GM21447 (cell line): ENCODE results near the gene ZC3H12C.
A peak's percentile ranks its signal among the peaks of the same experiment; 100 is the strongest.

ENCODE experiments used
- ATAC-seq: cut with Tn5 transposase; IDR thresholded peaks from one replicate; pipeline ENCODE4 v1.9.1; 2021; ENCODE audit not compliant: unreplicated experiment

The ZC3H12C gene

DNA sequence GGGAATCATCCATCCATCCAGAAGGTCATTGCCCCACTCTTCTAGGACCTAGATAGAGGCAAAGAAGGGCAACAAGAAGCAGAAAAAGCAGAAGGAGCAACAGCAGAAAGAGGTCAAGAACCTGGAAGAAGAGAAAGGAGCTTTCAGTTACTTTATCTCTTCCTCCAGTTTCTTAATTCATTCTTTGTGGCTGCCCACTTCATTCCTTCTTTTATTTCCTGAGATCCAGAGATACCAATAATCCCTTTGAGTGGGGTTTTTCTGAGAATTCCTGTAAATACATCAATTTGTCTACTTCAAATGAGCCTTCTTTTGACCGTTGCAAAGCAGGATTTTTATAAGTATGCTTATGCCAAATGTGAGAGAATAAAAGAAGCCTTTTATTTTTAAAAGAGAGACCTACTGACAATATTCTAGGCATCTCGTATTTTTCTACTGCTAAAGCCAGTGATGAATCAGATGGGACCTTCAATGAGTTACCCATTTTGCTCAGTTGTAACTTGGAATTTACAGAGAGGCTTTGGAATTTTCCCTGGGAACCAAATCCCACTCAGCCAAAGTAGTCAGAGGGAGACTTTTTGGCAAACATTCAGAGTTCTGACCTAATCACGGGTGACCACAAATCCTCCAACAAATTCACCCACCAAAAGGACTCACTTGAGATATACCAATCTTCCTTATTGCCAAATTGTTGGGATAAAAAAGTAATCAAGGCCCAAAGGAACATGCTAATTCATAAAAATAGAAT is 54.9 kb downstream of the ZC3H12C start:
- ATAC-seq = no peak

DNA sequence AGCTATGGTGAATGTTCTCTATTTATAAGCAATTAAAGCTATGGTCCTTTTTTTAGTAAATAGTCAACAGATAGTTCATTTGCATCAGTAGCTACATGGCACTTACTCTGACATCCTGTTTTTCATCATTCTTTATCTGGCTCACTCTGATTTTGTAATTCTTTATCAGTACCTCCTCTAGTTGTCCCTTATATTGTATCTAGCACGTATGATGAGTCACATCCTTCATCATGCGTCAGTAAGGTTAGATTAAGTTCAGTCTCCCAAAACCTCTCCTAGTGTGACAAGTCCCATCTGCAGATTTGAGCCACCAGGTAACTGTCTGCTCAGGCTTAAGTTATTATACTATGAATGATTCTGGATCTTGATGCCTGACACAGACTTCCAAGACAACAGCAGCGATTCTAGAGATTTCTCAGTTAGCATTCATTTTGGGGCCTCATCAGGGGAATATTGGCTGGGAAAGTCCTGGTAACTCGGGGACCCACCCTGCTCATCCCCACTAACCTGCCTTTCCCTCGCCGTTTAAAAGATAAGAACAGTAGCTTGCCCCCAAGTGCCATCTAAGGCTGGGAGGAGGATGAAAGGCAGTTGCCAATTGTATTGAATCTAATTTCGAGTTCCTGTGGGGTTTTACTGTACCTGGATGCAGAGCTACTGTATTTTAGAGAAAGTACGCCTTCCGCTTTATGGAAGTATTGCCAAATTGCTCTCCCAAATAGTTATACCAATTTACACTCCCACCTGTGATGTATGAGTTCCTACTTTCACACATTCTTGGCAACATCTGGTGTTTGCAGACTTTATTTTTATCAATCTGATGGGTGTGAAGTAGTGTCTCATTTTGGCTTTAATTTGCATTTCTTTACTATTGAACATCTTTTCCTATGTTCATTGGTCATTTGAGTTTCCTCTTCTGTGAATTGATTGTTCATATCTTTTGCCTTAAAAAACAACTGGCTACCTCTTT is 55.9 kb downstream of the ZC3H12C start:
- ATAC-seq = no peak

DNA sequence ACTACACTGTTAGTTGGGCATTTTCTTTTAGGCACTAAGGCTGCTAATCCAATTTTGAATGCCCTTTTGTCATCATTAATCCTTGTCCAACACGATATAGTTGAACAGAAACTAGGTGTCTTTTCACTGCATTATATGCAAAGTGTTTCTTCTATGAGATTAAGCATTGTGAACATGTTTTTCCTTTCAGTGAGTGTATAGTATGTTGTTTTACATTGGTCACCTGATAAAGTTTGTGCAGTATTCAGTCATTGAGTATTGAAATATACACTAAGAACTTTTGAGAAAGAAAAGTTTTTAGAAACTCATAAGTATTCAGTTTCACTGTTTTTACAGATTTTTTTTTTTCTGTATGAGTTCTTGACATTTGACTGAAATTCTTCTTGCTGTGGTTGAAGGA is 59.0 kb downstream of the ZC3H12C start:
- no peak for ATAC-seq

DNA sequence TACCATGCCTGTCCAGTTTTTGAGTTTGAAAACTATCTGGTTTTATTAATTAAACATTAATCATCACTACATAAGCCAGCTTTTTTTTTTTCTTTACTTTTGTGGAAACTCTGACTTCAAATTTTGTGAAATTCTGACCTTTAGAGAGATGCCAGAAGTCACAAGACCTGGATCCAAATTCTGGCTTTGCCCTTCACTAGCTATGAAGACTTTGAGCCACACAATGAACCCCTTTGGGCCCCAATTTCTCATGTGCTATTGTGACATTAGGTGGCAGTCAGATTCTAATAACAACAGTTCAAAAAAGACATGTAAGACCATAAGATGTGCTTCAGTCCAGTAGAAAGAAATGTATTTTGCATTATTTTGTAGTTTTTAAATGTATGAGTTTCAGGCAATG is 60.3 kb downstream of the ZC3H12C start:
- ATAC-seq = no peak

DNA sequence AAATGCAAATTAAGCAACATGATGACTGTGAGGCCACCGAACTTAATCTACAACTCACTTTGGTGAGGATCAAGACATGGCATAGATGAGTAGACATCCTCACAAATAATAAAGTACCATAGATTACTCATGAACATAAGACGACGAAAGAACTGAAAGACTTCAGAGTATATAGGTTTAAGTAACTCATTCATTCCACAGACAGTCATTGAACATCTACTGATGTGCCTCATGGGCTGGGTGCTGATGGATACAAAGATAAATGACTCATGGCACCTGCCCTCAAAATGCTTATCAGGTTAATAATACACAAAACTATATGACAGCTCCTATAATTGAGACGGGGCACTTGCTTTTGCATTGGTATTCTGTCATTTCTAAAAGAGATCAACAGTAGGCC is 63.3 kb downstream of the ZC3H12C start:
- ATAC-seq = no peak

DNA sequence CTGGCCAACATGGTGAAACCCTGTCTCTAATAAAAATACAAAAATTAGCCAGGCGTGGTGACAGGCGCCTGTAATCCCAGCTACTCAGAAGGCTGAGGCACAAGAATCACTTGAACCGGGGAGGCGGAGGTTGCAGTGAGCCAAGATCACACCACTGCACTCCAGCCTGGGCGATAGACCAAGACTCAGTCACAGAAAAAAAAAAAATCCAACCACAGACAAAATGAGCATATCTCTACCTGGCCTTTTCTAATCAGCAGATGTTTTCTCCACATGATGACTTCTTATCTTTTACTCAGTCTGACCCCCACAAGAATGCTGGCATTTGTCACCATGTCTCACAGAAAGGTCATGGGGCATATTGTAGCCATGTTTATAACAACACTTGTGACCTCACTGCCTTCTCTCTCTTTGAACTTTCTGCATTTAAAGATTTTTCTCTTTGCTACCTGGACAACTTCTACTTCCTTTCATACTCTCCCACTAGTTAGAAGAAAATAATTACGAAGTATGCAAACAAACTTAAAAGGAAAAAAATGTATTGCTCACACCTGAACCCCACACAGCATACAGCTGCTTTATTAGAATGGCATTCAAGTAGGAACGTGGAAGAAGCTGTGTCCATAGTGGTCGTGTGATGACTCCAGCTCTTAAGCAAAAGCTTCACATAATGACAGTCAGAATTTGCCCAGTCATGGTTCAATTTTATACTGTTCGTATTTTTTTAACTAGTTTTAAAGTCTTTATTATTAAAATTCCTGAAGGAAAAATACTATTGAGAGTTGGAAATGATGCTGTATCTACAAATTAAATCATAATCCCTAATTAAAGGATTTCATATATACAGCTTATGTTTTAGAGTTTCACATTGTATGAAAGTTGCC is 65.4 kb downstream of the ZC3H12C start:
- ATAC-seq = no peak

DNA sequence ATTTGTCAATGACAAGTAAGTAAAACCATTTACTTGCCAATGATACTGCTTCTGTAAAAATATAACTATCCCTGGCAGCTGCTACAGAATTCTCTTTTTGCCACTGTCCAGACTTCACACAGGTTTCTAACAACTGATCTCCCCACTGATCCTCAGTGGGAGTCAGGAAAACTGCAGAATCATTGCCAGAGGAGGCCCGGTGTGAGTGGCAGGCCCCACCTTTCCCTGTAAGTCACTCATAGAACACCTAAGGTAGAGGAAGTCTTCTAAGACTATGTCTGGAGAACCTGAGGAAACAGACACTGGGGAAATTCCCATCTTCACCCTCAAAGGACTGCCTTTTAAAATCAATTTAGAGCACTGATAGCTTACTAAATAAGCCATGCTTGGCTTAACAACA is 66.3 kb downstream of the ZC3H12C start:
- no peak for ATAC-seq

DNA sequence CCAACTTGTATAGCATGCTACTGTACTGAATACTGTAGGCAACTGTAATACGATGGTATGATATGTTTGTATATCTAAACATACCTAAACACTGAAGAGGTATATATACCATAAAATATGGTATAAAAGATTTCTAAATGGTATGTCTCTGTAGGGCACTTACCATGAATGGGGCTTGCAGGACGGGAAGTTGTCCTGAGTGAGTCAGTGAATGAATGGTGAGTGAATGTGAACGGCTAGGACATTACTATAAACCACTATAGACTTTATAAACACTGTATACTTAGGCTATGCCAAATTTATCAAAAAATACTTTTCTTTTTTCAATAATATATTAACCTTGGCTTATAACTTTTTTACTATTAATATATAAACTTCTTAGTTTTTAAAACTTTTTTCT is 66.8 kb downstream of the ZC3H12C start:
- no peak for ATAC-seq

DNA sequence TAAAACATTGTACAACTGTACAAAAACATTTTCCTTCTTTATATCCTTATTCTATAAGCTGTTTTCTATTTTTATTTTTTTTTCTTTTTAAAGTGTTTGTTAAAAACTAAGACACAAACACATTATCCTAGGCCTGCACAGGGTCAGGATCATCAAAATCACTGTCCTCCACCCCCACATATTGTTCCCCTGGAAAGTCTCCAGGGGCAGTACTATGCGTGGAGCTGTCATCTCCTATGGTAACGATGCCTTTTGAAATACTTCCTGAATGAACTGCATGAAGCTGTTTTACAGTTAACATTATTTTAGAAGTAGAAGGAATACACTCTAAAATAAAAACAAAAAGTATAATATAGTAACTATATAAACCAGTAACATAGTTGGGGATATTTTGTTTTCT is 67.2 kb downstream of the ZC3H12C start:
- no peak for ATAC-seq

DNA sequence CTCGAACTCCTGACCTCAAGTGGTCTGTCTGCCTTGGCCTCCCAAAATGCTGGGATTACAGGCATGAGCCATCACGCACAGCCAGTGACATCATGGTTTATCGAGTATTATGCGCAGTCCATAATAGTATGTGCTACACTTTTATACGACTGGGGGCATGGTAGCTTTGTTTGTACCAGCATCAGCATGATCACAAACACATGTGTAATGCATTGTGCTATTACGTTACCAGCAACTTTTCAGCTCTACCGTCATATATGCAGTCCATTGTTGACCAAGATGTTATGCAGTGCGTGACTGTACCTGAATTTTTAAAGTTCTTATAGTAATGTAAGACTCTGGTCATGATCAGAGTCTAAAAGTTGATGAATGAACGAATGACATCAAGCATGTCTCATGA is 67.9 kb downstream of the ZC3H12C start:
- no peak for ATAC-seq

DNA sequence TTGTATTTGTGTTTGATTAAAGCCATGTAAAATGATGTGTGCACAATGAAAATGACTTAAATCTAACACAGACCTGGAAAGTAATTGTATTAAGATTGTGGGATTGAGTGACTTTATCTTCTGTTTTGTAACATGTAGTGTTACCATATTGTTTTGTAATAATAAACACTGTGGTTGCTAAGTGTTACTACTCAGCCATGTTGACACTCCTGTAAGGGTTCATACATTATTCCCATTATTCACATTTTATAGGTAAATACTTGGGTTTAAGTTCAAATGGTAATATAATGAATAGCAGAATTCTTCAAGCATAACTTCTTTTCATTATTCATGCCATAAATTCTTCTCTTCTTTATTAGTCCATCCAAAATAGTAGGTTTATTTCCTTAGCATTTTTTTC is 69.0 kb downstream of the ZC3H12C start:
- ATAC-seq = no peak

DNA sequence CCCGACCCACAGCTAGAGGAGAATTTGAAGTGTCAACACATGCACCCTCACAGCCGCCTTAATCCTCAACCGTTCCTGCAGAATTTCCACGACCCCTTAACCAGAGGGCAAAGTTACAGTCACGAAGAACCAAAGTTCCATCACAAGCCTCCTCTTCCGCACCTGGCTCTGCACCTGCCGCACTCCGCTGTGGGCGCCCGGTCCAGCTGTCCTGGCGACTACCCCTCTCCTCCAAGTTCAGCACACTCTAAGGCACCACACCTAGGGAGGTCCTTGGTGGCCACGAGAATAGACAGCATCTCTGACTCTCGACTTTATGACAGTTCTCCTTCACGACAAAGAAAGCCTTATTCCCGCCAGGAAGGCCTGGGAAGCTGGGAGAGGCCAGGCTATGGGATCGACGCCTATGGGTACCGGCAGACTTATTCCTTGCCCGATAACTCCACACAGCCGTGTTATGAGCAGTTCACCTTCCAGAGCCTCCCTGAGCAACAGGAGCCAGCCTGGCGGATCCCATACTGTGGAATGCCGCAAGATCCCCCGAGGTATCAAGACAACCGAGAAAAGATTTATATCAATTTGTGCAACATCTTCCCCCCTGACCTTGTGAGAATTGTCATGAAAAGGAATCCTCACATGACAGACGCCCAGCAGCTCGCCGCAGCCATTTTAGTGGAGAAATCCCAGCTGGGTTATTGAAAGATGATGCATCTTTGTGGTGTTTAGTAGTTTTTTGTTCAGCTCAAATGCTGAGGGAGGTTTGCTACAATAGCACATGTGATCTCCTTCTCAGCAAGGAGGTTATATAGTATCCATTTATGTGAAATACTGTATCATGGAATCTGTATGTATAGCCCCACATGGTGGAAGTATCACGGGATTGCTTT is 72.1 kb downstream of the ZC3H12C start:
- no peak for ATAC-seq

DNA sequence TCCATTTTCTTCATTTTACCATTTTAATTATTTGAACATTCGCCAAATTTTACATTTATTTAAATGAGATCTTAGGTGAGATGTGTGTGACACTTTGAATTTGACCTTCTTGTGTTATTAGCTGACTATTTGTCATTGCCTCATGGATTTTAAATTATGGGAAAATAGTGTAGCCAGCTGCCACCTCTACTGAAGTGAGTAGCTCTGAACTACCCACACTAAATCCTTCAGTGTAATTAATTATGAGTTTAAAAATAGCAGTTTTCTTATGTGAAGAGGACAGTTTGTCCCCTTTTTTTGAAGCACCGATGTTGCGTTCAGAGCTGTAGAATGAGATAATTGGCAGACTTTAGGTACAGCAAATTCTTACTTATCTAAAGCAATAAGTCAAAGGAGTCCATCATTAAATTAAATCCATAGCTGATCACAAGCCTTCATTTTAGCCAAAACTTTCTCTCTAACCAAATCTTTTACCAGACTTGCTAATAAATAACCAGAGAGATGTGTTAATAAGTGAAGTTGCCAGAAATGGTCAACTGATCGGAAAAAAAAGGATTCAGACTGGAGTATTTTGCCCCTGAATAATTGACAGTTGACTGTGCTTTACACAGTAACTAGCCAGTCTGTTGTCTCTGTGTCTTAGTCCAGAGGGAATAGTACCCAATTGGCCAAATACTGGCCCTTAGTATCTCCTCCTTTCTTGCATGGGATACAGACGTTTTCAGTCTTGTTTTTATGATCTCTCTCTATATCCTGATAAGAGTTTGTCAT is 75.0 kb downstream of the ZC3H12C start:
- ATAC-seq = no peak

DNA sequence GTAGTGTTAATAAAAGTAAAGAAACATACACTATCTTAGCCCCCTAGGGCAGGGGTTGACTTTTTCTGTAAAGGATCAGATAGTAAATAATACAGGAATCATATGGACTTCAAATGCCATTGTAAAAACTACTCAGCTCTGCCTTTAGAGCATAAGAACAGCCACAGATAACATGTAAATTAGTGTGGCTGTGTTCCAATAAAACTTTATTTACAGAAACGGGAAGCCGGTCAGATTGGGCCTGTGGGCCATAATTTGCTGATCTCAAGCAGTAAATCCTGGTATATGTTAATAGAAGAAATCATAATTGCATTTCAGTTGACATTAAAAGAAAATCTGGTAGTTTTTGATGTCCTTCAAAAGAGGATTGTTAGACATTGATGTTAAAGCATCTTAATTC is 76.5 kb downstream of the ZC3H12C start:
- no peak for ATAC-seq

DNA sequence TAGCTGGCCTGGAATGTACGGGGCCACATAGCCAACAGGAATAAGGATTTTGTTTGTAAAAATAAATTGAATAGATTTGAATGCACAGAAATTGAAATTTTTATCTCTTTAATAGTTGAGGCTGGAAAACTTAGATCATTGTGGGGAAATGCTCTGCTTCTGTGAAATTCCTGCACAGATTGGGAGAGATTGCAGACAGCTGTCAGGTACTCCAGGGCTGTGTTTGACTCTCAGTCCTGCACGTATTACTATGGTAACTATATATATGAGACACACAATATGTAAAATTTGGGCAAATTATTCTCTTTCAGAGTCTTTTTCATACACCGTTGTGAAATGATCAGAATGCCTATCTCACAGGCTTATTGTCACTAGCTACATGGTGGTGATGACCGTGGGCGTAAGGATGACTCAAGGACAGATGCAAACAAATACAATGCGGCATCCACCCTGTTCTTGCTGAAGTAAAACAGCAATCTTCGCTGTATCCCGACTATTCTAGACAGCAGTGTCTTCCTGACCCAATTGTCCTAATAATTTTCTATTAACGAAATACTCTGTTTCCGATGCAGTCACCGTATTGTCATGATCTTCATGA is 79.4 kb downstream of the ZC3H12C start:
- ATAC-seq = no peak

DNA sequence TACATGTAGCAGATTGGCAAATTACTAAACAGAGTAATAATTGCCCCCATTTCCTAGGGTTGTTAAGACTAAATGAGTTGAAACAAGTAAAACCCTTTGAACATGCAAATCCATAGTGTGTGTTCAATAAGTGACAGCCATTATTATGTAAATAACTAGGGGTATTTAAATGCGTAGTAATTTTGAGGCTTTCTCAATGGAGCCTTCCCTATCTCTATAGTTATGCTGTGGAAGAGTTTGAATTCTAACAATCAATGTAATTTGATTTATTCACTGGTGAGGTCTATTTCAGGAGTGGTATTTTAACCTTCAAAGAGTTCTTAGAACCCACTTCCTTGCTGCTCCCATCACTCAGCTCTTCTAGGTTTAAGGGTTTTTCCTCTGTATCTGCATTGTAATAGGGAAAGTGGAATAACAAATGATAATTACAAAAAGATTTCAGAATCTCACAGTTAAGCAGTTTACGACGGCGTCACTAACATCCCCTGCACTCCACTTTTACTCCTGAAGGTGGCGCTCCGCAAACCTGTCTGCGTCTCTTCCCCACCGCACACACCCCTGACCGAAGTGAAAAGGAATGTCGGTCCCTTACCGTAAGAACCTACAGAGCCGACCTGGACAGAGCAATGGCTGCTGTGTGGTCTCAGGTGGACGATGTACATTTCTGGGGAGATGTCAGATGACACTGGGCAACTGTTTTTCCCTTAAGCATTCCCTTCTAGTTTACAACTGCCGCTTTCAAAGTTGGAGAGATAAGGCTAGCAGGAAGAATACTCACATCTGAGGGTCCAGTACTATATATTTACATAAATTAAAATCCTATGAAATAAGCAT is 80.8 kb downstream of the ZC3H12C start:
- ATAC-seq = peak; percentile 74

DNA sequence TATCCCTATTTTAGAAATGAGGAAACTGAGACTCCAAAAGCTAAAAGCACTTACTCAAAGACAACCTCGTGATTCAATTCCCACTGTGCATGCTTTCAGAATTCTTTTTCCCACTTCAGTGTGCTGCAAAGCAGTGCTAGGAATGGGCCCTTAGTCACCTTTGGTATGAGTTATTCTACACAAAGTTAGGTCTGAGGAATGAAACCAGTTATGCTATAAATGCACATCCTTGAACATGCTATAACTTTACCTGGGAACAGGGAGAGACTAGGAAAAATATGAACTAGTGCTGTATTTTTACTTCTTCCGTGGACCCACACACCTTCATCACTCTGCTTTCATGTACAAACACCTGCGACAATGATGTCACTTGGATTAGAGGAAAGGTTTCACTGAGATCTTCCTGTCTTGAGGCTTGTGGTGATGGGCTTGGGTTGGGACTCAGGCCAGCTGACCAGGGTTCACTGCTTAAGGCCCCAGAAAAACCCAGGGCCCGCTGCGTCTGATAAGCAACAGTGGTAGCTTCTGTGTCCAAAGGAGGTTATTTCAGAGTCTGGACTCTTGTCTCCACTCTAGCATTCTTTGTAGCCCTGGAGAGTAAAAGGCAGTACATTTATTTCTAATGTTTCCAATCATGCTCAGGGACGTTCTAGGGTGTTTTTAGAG is 81.6 kb downstream of the ZC3H12C start:
- ATAC-seq = no peak
